Uterus (tissue), 4 donors: ENCODE results near the gene KCNMB1. TPM values are rescaled to one million over a fixed set of nuclear protein-coding genes. Genes with fewer than 3 reads are reported as not detected.

Experiments
- DNase-seq, 2 donors: peaks; one replicate each; pipeline ENCODE4 v3.0.0-alpha.2; 2019 to 2020
- H3K27ac ChIP-seq, 2 donors: fragments of 200-600 bp; sonication (generic); 1 replicate in 1 of 2; 2 replicates in 1 of 2; pipeline ENCODE4 v1.5.1; 2016 to 2018
- H3K27me3 ChIP-seq, 2 donors: fragments of 200-600 bp; sonication (generic); one replicate each; pipeline ENCODE4 v1.5.1; 2018 to 2019; ENCODE audit warnings: control low read depth in 1 of 2
- H3K36me3 ChIP-seq, 2 donors: fragments of 200-600 bp; sonication (generic); one replicate each; pipeline ENCODE4 v1.5.1; 2019; ENCODE audit warnings: control low read depth in 1 of 2
- H3K4me1 ChIP-seq, 2 donors: fragments of 200-600 bp; sonication (generic); one replicate each; pipeline ENCODE4 v1.5.1; 2018 to 2019; ENCODE audit warnings: control low read depth in 1 of 2
- H3K4me3 ChIP-seq, 2 donors: fragments of 200-600 bp; sonication (generic); 1 replicate in 1 of 2; 2 replicates in 1 of 2; pipeline ENCODE4 v1.5.1; 2018 to 2019; ENCODE audit warnings: mild to moderate bottlenecking in 1 of 2
- H3K9me3 ChIP-seq, 2 donors: fragments of 200-600 bp; sonication (generic); one replicate each; pipeline ENCODE4 v1.5.1; 2019; ENCODE audit warnings: control low read depth in 1 of 2
- CTCF ChIP-seq, 4 experiments: fragments of 200-600 bp in 2 of 4; fragments of 450-650 bp in 2 of 4; sonication (generic) in 2 of 4; IDR thresholded peaks; one replicate each; pipeline ENCODE4 v1.5.1; 2016 to 2019; ENCODE audit warnings: antibody characterized with exemption in 4 of 4, mild to moderate bottlenecking in 2 of 4, moderate library complexity in 1 of 4
- POLR2A ChIP-seq, 2 donors: fragments of 450-650 bp; IDR thresholded peaks; one replicate each; pipeline ENCODE4 v1.6.1; 2016; ENCODE audit warnings: antibody characterized with exemption in 2 of 2, mild to moderate bottlenecking in 1 of 2, moderate library complexity in 1 of 2
- intact Hi-C: fragments of 100-400 bp; cut with DNase I; formaldehyde crosslinking; loops from one replicate; pipeline ENCODE4 v1.15.1; 2023; ENCODE audit warnings: low total_unique reads
- total RNA-seq, 4 donors: library from RNA; depleted of rRNA in 3 of 4; stranded (reverse); fragments of >200 nt in 3 of 4; gene quantifications; one replicate each; pipeline versions ENCODE4 v1.1.0 to v1.2.4, GENCODE V29; 2014 to 2023
- donor health status: DM: yes; HTN: yes; CAD: no.

The KCNMB1 gene
- total RNA-seq, 4 donors from 2014 or later = 5.7 to 42.6 (median 8.7) TPM

DNA sequence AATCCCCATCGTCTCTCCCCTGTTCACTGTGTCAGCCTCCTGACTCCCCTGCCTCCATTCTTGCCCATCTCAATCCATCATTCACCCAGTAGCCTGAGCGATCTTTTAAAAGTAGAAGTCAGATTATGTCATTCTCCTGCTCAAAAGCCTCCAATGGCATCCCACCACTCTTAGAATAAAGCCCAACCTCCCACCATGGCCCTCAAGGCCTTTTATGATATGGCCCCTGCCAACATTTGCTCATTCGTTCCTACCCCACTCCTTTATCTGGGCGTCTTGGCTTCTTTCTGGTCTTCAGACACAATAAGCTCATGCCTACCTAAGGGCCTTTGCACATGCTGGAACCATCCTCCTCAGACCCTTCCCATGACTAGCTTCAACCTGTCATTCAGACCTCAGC lies 35.5 kb upstream of the KCNMB1 start:
- intact Hi-C loops = loop anchor here (10.0 kb wide), 1 partner anchor 160 kb away; no protein-coding TSS in a partner anchor
- Histone ChIP-seq H3K36me3 (no peaks in the 10 kb centered on the region), H3K27ac (no peak overlapping the region), H3K9me3 (no peaks in the 10 kb centered on the region), H3K27me3 (no peaks in the 10 kb centered on the region), H3K4me1 (no peaks in the 10 kb centered on the region), H3K4me3 (no peak overlapping the region)
- DNase-seq = no peak
- no peak for TF ChIP-seq CTCF (IDR thresholded peaks at IDR 0.05)
- no peak for TF ChIP-seq POLR2A (IDR thresholded peaks at IDR 0.05)

DNA sequence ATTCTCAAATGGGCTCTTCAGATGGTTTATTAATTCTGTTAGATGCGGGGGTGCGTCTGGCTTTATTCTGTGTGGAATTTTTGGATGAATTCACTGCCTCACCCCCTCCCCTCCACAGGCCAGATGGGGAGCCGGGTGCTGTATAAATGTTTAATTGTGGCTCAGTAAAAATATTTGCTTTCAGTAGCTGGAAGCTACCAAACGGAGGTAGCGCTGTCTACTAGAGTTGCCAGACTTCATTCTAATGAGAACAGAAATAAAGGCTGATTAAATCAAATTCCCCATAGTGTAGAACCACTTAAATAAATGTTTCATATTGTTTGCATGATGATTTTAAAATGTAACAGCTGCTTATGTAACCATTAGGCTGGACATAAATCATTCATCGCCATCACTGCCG lies 34.5 kb upstream of the KCNMB1 start:
- Histone ChIP-seq H3K27ac (no peak overlapping the region), H3K4me1 (no peaks in the 10 kb centered on the region), H3K36me3 (no peaks in the 10 kb centered on the region), H3K9me3 (no peaks in the 10 kb centered on the region), H3K4me3 (no peak overlapping the region), H3K27me3 (no peaks in the 10 kb centered on the region)
- no peak for DNase-seq
- no peak for TF ChIP-seq CTCF (IDR thresholded peaks at IDR 0.05)
- no peak for TF ChIP-seq POLR2A (IDR thresholded peaks at IDR 0.05)
- intact Hi-C loops = loop anchor here (10.0 kb wide), 1 partner anchor 159 kb away; no protein-coding TSS in a partner anchor

- intact Hi-C loops = loop anchor here (2.0 to 10.0 kb wide), 2 partner anchors 59 to 157 kb away; no protein-coding TSS in a partner anchor
- no peak for DNase-seq
- Histone ChIP-seq H3K36me3 (no peaks in the 10 kb centered on the region), H3K4me3 (no peak overlapping the region), H3K27ac (no peak overlapping the region), H3K4me1 (no peaks in the 10 kb centered on the region), H3K9me3 (no peaks in the 10 kb centered on the region), H3K27me3 (no peaks in the 10 kb centered on the region)
- TF ChIP-seq CTCF (IDR thresholded peaks at IDR 0.05) (no peak), POLR2A (IDR thresholded peaks at IDR 0.05) (no peak)
These were observed 32.7 kb upstream of the KCNMB1 start for GRCh38 chr5:170421826-170422225.

DNA sequence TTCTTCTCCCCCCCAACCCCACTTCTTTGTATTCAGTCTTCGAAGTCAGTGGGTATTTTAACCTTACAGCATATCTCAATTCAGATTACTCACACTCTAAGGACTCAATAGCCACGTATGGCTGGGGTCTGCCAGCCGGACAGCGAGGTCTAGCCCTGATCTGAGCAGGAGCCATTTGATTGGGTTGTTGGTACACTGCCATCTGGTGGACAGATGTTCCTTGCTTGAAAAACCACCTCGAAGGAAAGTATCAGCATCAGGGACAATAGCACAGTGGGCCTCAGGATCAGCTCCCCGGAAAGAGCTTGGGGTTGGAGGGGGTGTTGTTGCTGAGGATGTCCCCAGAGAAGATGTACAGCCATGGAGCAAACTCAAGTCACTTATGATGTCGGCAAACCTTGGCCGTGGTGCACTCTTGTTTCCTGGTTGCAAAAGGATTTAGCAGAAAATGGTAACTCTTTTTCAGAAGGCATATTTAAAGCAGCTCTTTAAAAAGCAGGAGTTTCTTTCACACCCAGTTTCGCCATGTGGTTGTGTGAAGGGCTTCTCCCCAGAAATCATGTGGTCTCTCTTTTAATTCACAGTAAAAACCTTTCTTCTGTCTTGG lies 31.7 kb upstream of the KCNMB1 start:
- Histone ChIP-seq H3K27ac (no peak overlapping the region), H3K9me3 (no peaks in the 10 kb centered on the region), H3K36me3 (no peaks in the 10 kb centered on the region), H3K4me3 (no peak overlapping the region), H3K4me1 (no peaks in the 10 kb centered on the region), H3K27me3 (no peaks in the 10 kb centered on the region)
- TF ChIP-seq POLR2A (IDR thresholded peaks at IDR 0.05) (no peak), CTCF (IDR thresholded peaks at IDR 0.05) (peak; percentile 61 to 76 (median 76))
- DNase-seq = peak; percentile 48 to 73
- intact Hi-C loops = loop anchor here (2.0 to 10.0 kb wide), 2 partner anchors 58 to 156 kb away; no protein-coding TSS in a partner anchor

GRCh38 chr5:170419643-170420042 lies 30.5 kb upstream of the KCNMB1 start:
- no peak overlapping the region for H3K4me3 ChIP-seq
- intact Hi-C loops = loop anchor here (2.0 to 10.0 kb wide), 2 partner anchors 57 to 155 kb away; no protein-coding TSS in a partner anchor
- H3K4me1 ChIP-seq = no peaks in the 10 kb centered on the region
- H3K27me3 ChIP-seq = no peaks in the 10 kb centered on the region
- no peaks in the 10 kb centered on the region for H3K9me3 ChIP-seq
- no peaks in the 10 kb centered on the region for H3K36me3 ChIP-seq
- TF ChIP-seq CTCF (IDR thresholded peaks at IDR 0.05) (no peak), POLR2A (IDR thresholded peaks at IDR 0.05) (no peak)
- DNase-seq = no peak
- no peak overlapping the region for H3K27ac ChIP-seq
